ENCODE results near the gene LOX.

DNA sequence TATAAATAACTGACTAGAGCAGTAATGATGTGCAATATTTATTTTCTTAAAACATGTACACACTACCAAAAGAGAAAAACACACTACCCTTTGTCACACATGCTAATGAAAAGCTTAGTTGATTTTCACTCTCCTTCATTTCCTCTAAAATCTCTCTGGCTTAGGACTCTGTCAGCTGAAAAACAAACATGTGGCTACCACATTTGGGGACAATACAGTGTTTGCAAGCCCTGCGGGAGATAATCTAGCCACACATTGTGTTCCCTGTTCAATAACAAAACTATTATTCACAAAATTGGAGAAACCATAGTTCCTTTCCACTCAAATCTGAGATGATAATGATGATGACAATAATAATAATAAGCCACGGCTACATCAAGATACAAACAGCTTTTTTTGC lies 3.5 kb upstream of the LOX start:
- TF ChIP-seq, protein P1, sequence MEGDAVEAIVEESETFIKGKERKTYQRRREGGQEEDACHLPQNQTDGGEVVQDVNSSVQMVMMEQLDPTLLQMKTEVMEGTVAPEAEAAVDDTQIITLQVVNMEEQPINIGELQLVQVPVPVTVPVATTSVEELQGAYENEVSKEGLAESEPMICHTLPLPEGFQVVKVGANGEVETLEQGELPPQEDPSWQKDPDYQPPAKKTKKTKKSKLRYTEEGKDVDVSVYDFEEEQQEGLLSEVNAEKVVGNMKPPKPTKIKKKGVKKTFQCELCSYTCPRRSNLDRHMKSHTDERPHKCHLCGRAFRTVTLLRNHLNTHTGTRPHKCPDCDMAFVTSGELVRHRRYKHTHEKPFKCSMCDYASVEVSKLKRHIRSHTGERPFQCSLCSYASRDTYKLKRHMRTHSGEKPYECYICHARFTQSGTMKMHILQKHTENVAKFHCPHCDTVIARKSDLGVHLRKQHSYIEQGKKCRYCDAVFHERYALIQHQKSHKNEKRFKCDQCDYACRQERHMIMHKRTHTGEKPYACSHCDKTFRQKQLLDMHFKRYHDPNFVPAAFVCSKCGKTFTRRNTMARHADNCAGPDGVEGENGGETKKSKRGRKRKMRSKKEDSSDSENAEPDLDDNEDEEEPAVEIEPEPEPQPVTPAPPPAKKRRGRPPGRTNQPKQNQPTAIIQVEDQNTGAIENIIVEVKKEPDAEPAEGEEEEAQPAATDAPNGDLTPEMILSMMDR (IDR thresholded peaks at IDR 0.05) = no peak
- TF ChIP-seq EP300 (IDR thresholded peaks at IDR 0.05) = no peak

Measured in gastroesophageal sphincter (tissue), 3 donors.